Endothelial cell of umbilical vein (primary cell): ENCODE results near the gene MACF1. TPM values are rescaled to one million over a fixed set of nuclear protein-coding genes. Genes with fewer than 3 reads are reported as not detected.

Experiments used
- BruUV-seq: library from RNA; stranded (reverse); fragments of 400-500 nt; replicated peaks from 2 replicates; lab custom pipeline; 2021; lab: Mats Ljungman, UMichigan
- CTCF ChIA-PET: fragments of 300-600, 350-600 bp; sonication (Branson Sonifier 250); formaldehyde crosslinking; loops from one replicate; lab custom pipeline; 2021; ENCODE audit warnings: antibody characterized with exemption, inconsistent platforms; lab: Charles Lee
- POLR2A ChIA-PET: fragments of 300-600, 350-600 bp; sonication (Branson Sonifier 250); formaldehyde crosslinking; loops from one replicate; lab custom pipeline; 2021; ENCODE audit warnings: antibody characterized with exemption, inconsistent platforms; lab: Charles Lee
- DNase-seq: peaks from one replicate; pipeline ENCODE4 v3.0.0-alpha.2; 2011; ENCODE audit warnings: low read depth, low spot score
- FAIRE-seq: peaks from 2 replicates; lab custom pipeline; 2011; peaks lifted over from hg19 to GRCh38; lab: Jason Lieb, UNC
- H2AFZ ChIP-seq: 2 replicates; pipeline ENCODE4 v1.6.0; 2012; ENCODE audit warnings: low read depth, low read length, control low read depth, inconsistent platforms
- H3K27ac ChIP-seq: 2 replicates; pipeline ENCODE4 v1.5.1; 2011; ENCODE audit warnings: low read depth, mild to moderate bottlenecking, control low read depth, low read length, moderate library complexity; ENCODE audit not compliant: insufficient read depth
- H3K27me3 ChIP-seq, 2 experiments: 2 replicates each; pipeline versions ENCODE4 v1.6.0 to v1.6.1; 2011; ENCODE audit warnings: low read length in 2 of 2, mixed read lengths in 1 of 2; ENCODE audit not compliant: control insufficient read depth in 2 of 2, insufficient read depth in 2 of 2
- H3K36me3 ChIP-seq, 2 experiments: 2 replicates in 1 of 2; 3 replicates in 1 of 2; pipeline ENCODE4 v1.5.1; 2011; ENCODE audit warnings: low read length in 2 of 2, mild to moderate bottlenecking in 1 of 2, moderate library complexity in 1 of 2; ENCODE audit not compliant: control insufficient read depth in 2 of 2, insufficient read depth in 2 of 2; ENCODE audit errors: extremely low read depth in 1 of 2
- H3K4me1 ChIP-seq: 3 replicates; pipeline ENCODE4 v1.5.1; 2011; ENCODE audit warnings: mild to moderate bottlenecking, low read length; ENCODE audit not compliant: control insufficient read depth, insufficient read depth; ENCODE audit errors: extremely low read depth
- H3K4me2 ChIP-seq: 2 replicates; pipeline ENCODE4 v1.6.1; 2011; ENCODE audit warnings: low read length, control low read depth, mixed read lengths; ENCODE audit not compliant: insufficient read depth
- H3K4me3 ChIP-seq, 3 experiments: fragments of 200-600 bp in 1 of 3; sonication (generic), shearing (Covaris generic) in 1 of 3; replicated peaks in 1 of 3; 2 replicates each; pipeline ENCODE4 v1.5.1; 2011 to 2016; ENCODE audit warnings: control low read depth in 3 of 3, low read length in 3 of 3, mild to moderate bottlenecking in 2 of 3, inconsistent platforms in 1 of 3, low read depth in 1 of 3, moderate library complexity in 1 of 3; ENCODE audit not compliant: insufficient read depth in 1 of 3
- H3K79me2 ChIP-seq: 2 replicates; pipeline ENCODE4 v1.6.0; 2012; ENCODE audit warnings: low read length, inconsistent platforms; ENCODE audit not compliant: control insufficient read depth, insufficient read depth
- H3K9ac ChIP-seq: replicated peaks from 2 replicates; pipeline ENCODE3; 2011; ENCODE audit warnings: low read length, control low read depth; ENCODE audit not compliant: insufficient read depth; ENCODE audit errors: extremely low read depth
- H3K9me1 ChIP-seq: replicated peaks from 3 replicates; pipeline ENCODE4 v1.6.0; 2011; ENCODE audit warnings: mild to moderate bottlenecking, low read length; ENCODE audit not compliant: control insufficient read depth, insufficient read depth; ENCODE audit errors: extremely low read depth
- H3K9me3 ChIP-seq: replicated peaks from 2 replicates; pipeline ENCODE4 v1.5.1; 2012; ENCODE audit warnings: low read length, inconsistent platforms; ENCODE audit not compliant: control insufficient read depth, insufficient read depth
- H4K20me1 ChIP-seq: replicated peaks from 2 replicates; pipeline ENCODE3; 2011; ENCODE audit warnings: mild to moderate bottlenecking, low read length; ENCODE audit not compliant: control insufficient read depth, insufficient read depth; ENCODE audit errors: extremely low read depth
- EZH2 ChIP-seq: IDR thresholded peaks from 2 replicates; pipeline ENCODE4 v1.6.1; 2012; ENCODE audit warnings: borderline replicate concordance, low read depth, mild to moderate bottlenecking, moderate library complexity, low read length, inconsistent platforms; ENCODE audit not compliant: severe bottlenecking
- FOS ChIP-seq: IDR thresholded peaks from 2 replicates; pipeline ENCODE4 v1.6.1; 2011; ENCODE audit warnings: mild to moderate bottlenecking, low read length, moderate library complexity, borderline replicate concordance; ENCODE audit not compliant: insufficient read depth
- GATA2 ChIP-seq: IDR thresholded peaks from 2 replicates; pipeline ENCODE4 v1.7.0; 2011; ENCODE audit warnings: low read depth, mild to moderate bottlenecking, moderate library complexity, mixed read lengths, low read length; ENCODE audit not compliant: insufficient read length, insufficient read depth
- JUN ChIP-seq: IDR thresholded peaks from 2 replicates; pipeline ENCODE4 v1.6.1; 2011; ENCODE audit warnings: borderline replicate concordance, low read depth; ENCODE audit not compliant: insufficient read length, insufficient read depth
- POLR2AphosphoS5 ChIP-seq: IDR thresholded peaks from 2 replicates; pipeline ENCODE4 v1.6.1; 2012; ENCODE audit warnings: low read depth, mild to moderate bottlenecking, control low read depth, low read length, moderate library complexity; ENCODE audit not compliant: insufficient read depth
- dilution Hi-C: fragments of 300-500 bp; cut with MboI; formaldehyde crosslinking; loops from one replicate; pipeline ENCODE4 v1.15.0; 2019; ENCODE audit warnings: low sequenced_read_pairs; ENCODE audit not compliant: extremely low pct_ligation_motif_present
- intact Hi-C: fragments of 100-400 bp; cut with micrococcal nuclease; formaldehyde crosslinking; loops from one replicate; pipeline ENCODE4 v1.10.0; 2022
- polyA plus RNA-seq, 4 experiments: library from polyadenylated mRNA; depleted of rRNA in 3 of 4; stranded (reverse) in 3 of 4; unstranded in 1 of 4; fragments of >200 nt; gene quantifications; 2 replicates each; pipeline versions ENCODE4 v1.2.1 to v1.2.3, GENCODE V29; 2011 to 2012; ENCODE audit warnings: missing spikeins in 1 of 4
- total RNA-seq: library from RNA; stranded (reverse); gene quantifications from 2 replicates; pipeline ENCODE4 v1.2.3, GENCODE V29; 2021
- TF ChIP-seq, protein P1 (sequence below): IDR thresholded peaks from 2 replicates; pipeline ENCODE4 v1.6.1; 2011; ENCODE audit not compliant: insufficient read depth, insufficient read length
- TF ChIP-seq, protein P2 (sequence below), 2 donors: IDR thresholded peaks; 1 replicate in 1 of 2; 2 replicates in 1 of 2; pipeline ENCODE4 v1.5.1; 2011; ENCODE audit warnings: low read length in 2 of 2, mild to moderate bottlenecking in 2 of 2, moderate library complexity in 2 of 2, control low read depth in 1 of 2, inconsistent platforms in 1 of 2, low read depth in 1 of 2; ENCODE audit not compliant: insufficient read depth in 1 of 2; ENCODE audit errors: extremely low read depth in 1 of 2

Gene MACF1
- total and polyA plus RNA-seq, 2 donors (not counting 3 experiments of a cell fraction or from before 2014, with no cell fraction given): 122 to 587 TPM

DNA sequence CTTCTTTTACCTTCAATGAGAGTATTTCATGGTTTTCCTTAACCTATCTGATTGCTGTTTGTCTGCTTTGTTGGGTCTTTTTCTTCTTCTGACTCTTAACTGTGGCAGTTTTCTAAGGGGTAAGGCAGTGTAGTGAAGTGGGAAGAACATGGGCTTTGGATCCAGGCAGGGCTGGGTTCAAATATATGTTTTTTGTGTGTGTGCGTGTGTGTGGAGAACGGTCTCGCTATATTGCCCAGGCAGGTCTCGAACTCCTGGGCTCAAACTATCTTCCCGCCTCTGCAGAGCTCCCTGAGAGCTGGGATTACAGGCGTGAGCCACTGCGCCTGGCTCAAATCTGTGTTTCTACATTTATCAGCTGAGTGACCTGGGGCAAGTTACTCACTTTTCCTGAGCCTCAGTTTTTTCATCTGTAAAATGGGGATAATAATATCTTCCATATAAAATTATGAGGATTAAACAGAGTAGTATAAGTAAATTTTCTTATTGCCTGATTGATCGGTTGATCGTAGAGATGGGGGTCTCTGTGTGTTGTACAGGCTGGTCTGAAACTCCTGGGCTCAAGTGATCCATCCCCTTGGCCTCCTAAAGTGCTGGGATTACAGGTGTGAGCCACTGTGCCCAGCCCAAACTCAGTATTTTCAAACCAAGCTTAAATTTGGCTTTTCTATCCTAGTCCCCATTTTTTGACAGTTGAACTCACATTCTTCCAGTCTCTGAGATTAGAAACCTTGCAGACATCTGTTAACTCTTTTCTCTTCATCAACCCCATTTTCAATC, 36.0 kb upstream of the MACF1 start:
- FAIRE-seq (no peak), DNase-seq (no peak)
- intact Hi-C loops: no loop called here
- ChIA-PET POLR2A (interaction anchor here (0.7 to 1.1 kb wide), 2 partner anchors 11 to 23 kb away, joined by 3 read pairs; no protein-coding TSS in a partner anchor), CTCF (interaction anchor here (0.8 to 5.7 kb wide), 6 partner anchors 11 to 90 kb away, joined by 3 to 33 read pairs (median 4); no protein-coding TSS in a partner anchor)
- no TSS peak for BruUV-seq
- Histone ChIP-seq H3K79me2 (peaks cover 95% of the 10 kb centered on the region), H3K9ac (no peak overlapping the region), H3K4me3 (no peak overlapping the region), H3K4me1 (peaks cover 35% of the 10 kb centered on the region), H3K27ac (no peak overlapping the region), H3K27me3 (no peaks in the 10 kb centered on the region), H3K9me3 (no peaks in the 10 kb centered on the region), H3K9me1 (no peaks in the 10 kb centered on the region), H4K20me1 (peaks cover 2% of the 10 kb centered on the region), H3K36me3 (peaks cover 0 to under 1% of the 10 kb centered on the region in 2 experiments), H3K4me2 (no peak overlapping the region), H2AFZ (no peak overlapping the region)
- dilution Hi-C loops: no loop called here
- TF ChIP-seq, protein P1, sequence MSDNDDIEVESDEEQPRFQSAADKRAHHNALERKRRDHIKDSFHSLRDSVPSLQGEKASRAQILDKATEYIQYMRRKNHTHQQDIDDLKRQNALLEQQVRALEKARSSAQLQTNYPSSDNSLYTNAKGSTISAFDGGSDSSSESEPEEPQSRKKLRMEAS: no peak
- TF ChIP-seq EZH2 (no peak), JUN (no peak), POLR2AphosphoS5 (no peak), GATA2 (no peak), FOS (no peak)
- TF ChIP-seq, protein P2, sequence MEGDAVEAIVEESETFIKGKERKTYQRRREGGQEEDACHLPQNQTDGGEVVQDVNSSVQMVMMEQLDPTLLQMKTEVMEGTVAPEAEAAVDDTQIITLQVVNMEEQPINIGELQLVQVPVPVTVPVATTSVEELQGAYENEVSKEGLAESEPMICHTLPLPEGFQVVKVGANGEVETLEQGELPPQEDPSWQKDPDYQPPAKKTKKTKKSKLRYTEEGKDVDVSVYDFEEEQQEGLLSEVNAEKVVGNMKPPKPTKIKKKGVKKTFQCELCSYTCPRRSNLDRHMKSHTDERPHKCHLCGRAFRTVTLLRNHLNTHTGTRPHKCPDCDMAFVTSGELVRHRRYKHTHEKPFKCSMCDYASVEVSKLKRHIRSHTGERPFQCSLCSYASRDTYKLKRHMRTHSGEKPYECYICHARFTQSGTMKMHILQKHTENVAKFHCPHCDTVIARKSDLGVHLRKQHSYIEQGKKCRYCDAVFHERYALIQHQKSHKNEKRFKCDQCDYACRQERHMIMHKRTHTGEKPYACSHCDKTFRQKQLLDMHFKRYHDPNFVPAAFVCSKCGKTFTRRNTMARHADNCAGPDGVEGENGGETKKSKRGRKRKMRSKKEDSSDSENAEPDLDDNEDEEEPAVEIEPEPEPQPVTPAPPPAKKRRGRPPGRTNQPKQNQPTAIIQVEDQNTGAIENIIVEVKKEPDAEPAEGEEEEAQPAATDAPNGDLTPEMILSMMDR (IDR thresholded peaks at IDR 0.05; ENCODE audit: extremely low read depth in 1 of 2, insufficient read depth in 1 of 2, low read depth in 1 of 2, low read length in 2 of 2): no peak
